Jurkat, Clone E6-1 (cell line): ENCODE measurements around the gene LRRC34.

Experiments
- DNase-seq: peaks from one replicate; pipeline ENCODE4 v3.0.0-alpha.2; 2011; ENCODE audit warnings: low read depth, low spot score
- H3K4me3 ChIP-seq: 2 replicates; pipeline ENCODE4 v1.5.1; 2011; ENCODE audit warnings: mild to moderate bottlenecking, low read length, control low read depth, moderate library complexity

LRRC34 gene

GRCh38 chr3:169818316-169818715, 5.6 kb upstream of the LRRC34 start:
- DNase-seq = no peak
- no peak overlapping the region for H3K4me3 ChIP-seq

- DNase-seq = no peak
- no peak overlapping the region for H3K4me3 ChIP-seq
Measured at GRCh38 chr3:169815590-169816150, 3.0 kb upstream of the LRRC34 start.

GRCh38 chr3:169813757-169814517, 1.2 kb upstream of the LRRC34 start:
- DNase-seq = peak; percentile 89
- H3K4me3 ChIP-seq = peak overlapping the region; percentile 86

- peak overlapping the region; percentile 86 for H3K4me3 ChIP-seq
- DNase-seq = peak; percentile 17
Measured at GRCh38 chr3:169813278-169813677, 574 bp upstream of the LRRC34 start.

DNA sequence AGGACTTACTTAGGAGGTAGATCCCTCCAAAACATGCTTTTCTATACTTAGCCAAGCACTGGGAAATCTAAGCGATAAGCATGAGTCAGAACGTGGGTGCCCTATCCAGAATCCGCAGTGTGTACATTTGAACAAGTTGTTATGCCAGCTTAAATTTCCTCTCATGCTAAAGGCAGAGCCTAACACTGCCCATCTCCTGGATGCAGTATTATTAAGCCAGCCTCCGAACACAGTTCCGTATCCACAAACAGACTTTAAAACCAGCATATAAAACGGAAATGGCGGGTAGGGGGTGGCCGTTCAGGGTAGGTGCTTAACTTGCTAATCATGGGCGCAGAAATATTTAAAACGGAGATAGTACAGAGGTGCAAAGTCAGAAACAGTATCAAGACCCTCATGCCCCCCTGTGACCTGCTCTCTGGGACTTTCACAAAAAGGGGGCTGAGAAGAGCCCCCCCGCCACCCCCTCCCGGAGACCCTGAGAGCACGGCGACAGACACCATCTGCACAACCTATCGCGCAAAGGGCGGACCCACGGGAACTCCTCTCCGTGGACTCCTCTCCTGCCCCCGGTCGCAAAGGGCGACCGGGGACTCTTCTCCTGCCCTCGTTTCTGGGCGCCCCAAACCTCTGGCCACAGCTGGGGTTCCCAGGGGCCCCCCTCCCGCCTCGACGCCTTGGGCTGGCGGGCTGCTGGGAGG, 923 bp downstream of the LRRC34 start:
- peak; percentile 41 for DNase-seq
- H3K4me3 ChIP-seq = peak overlapping the region; percentile 86

GRCh38 chr3:169809230-169809795, 3.4 kb downstream of the LRRC34 start:
- H3K4me3 ChIP-seq = no peak overlapping the region
- no peak for DNase-seq

DNA sequence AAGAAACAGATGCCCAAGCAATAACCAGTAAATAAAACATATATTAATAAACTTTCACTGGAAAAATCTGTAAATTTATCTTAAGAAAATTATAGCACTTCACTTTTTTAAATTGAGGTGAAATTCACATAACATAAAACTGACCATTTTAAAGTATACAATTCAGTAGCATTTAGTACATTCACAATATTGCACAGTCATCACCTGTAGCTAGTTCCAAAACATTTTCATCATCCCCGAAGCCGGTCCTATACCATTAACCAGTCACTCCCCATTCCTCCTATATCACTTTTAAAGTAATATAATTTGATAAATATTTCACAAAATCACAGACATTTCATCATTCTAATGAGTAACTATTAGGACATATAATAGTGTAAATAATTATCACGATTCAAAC, 8.0 kb downstream of the LRRC34 start:
- DNase-seq = no peak
- H3K4me3 ChIP-seq = no peak overlapping the region

DNA sequence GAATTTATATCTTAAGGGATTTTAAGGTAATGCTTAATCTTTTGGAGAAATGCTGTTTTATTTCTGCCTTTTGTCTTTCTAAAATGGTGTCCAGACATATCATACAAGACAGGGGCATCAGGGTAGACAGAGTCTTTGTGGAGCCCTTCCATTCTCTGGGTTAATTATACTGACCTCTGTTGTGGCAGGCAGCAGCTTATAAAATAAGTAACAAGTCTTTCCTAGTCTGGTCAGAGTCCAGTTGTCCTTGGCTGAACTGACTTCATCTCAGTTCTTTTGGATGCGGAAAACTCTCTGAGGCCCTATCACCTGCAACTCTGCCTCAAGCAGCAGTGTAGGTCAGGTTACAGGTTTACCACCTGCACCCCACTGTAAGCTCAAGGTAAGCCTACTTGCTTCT, 20.3 kb downstream of the LRRC34 start:
- H3K4me3 ChIP-seq = no peak overlapping the region
- DNase-seq = no peak

GRCh38 chr3:169790687-169791429, 21.8 kb downstream of the LRRC34 start:
- no peak overlapping the region for H3K4me3 ChIP-seq
- DNase-seq = no peak

GRCh38 chr3:169790219-169790618, 22.5 kb downstream of the LRRC34 start:
- DNase-seq = no peak
- no peak overlapping the region for H3K4me3 ChIP-seq

DNA sequence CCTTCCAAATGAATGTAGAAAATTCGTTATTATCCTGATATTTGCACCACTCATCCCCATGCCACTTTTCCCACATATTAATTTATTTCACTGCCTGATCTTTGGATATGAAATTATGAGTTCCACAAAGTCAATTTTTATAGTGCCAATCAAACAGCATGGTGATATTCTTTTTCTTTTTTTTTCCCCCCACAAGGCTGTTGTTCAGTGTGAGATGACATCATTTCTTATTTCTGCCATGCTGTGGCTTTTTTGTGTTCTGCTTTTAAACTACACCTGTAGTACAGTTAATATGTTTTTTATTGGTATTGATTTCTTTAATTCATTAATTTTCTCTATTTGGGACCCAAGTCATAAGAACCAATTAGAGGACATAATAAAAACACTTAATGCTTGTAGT, 24.9 kb downstream of the LRRC34 start:
- DNase-seq = no peak
- no peak overlapping the region for H3K4me3 ChIP-seq

- no peak for DNase-seq
- H3K4me3 ChIP-seq = no peak overlapping the region
Measured at GRCh38 chr3:169787120-169787519, 25.6 kb downstream of the LRRC34 start.

DNA sequence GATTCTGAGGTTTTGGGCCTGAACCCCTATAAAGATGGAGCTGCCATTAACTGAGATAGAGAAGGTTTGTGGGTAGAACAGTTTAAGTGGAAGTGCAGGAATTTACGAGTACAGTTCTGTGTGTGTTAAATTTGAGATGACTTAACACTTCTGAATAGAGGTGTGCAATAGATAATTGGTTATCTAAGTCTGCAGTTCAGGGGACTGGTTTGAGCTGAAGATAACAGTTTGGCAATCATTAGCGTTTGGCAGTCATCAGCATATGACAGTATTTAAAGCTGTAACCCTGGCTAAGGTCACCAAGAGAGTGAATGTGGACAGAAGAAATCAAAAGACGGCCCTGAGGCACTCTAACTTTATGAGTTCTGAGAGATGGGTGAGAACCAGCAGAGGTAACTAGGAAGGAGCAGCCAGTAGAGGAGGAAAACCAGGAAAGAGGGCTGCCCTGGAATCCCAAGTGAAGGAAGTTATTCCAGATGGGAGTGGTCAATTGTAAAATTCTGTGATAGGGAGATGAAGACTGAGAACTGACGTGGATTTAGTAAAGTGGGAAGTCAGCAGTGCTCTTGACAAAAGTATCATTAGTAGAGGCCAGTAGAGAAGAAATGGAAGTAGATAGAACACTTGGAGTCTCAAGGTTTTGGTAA, 31.4 kb downstream of the LRRC34 start:
- no peak for DNase-seq
- H3K4me3 ChIP-seq = no peak overlapping the region

DNA sequence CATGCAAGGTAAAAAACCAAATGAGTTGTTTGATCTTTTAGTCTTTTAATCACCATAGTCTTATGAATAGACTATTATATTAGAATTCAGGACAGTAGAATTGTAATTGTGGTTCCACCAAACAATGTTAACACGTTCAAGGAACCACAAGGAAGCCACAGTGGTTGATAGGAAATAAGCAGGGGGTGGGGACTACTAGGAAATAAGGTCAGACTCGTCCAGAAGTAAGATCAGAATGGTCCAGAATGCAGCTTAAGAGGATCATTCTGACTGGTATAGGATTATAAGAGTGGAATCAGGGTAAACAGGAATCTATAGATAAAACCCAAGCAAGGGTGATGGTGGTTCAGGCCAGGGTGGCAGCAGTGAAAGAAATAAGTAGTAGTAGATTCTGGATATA, 32.0 kb downstream of the LRRC34 start:
- H3K4me3 ChIP-seq = no peak overlapping the region
- no peak for DNase-seq

- DNase-seq = no peak
- H3K4me3 ChIP-seq = no peak overlapping the region
Measured at GRCh38 chr3:169777822-169778221, 34.9 kb downstream of the LRRC34 start.

GRCh38 chr3:169774186-169774585, 38.5 kb downstream of the LRRC34 start:
- DNase-seq = no peak
- peak overlapping the region; percentile 89 for H3K4me3 ChIP-seq

- H3K4me3 ChIP-seq = peak within 1 kb of the TSS; percentile 89
- peak; percentile 80 for DNase-seq
Measured at GRCh38 chr3:169772897-169773816, 39.5 kb downstream of the LRRC34 start, which contains the start of gene MYNN. TSS of gene MYNN (plus strand) at chr3:169773396. CDS start at chr3:169774296, 900 bp downstream.
